ENCODE results near the gene ITIH3.

ITIH3 gene

GRCh38 chr3:52844290-52844975 is 49.8 kb downstream of the ITIH3 start:
- no peak for DNase-seq (ENCODE audit: low spot score)

- no peak for DNase-seq (ENCODE audit: low spot score)
These were observed 50.6 kb downstream of the ITIH3 start for GRCh38 chr3:52845157-52845556.

- DNase-seq (ENCODE audit: low spot score) = no peak
These were observed 51.3 kb downstream of the ITIH3 start for GRCh38 chr3:52845691-52846431.

DNA sequence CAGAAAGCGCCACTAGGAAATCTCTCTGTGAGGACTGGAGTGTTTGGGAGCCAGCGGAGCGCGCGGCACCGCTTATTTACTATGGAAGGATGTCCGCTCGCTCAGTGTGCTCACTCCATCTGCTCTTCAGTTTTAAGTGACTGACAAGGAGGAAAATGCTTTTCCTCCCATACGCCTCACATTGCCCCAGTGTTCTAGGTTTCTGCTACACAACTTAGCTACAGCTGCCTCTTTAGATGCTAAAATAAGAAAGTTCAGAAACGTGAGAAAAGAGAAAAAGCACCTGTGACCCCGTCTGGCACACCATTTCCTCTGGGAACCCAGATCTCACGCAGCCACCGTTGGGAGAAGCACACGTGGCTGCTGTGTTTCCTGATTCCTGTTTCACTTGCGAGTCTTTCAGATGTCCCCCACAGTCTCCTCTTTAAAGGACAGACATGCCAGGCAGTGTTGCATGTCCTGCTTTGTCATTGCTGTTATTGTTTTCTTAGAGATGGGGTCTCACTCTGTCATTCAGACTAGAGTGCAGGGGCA is 51.9 kb downstream of the ITIH3 start:
- DNase-seq (ENCODE audit: low spot score) = no peak

DNA sequence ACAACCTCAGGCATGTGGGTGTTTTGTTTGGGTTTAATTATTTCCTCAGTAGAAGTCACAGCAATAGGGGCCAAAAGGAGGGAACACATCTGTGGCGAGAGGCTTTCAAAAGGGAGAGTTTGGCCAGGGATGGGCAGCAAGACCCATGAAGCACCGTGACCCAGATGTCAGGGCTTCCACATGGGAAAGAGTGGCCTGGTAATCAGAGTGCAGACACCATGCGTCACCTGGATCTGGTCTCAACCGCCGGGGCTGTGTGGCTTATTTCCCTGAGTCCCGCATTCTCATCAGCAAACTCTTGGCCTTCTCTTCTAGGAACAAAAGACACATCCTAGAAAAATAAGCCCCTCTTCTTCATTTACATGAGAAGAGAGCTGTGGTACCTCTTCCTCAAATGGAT is 52.6 kb downstream of the ITIH3 start:
- DNase-seq (ENCODE audit: low spot score) = no peak

GRCh38 chr3:52847726-52848125 is 53.1 kb downstream of the ITIH3 start:
- no peak for DNase-seq (ENCODE audit: low spot score)

DNA sequence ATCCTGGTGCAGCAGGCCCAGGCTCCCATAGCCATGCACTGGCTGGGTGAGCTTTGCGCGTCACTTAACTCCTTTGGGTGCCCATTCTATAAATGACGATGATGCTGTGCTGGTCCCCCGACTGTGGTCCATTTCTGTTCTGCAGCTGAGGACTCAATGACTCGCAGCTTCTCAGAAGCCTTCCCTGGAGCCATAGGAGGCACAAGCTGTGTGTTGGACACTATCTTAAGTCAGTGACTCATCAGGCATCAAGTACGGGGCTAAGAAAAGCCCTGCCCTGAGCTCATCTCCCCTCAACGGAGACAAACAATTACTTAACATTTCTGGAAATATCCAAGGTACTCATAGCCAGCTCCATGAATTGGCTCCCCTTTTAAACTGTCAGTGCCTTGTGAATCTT is 54.0 kb downstream of the ITIH3 start:
- peak; percentile 37 for DNase-seq (ENCODE audit: low spot score)

DNA sequence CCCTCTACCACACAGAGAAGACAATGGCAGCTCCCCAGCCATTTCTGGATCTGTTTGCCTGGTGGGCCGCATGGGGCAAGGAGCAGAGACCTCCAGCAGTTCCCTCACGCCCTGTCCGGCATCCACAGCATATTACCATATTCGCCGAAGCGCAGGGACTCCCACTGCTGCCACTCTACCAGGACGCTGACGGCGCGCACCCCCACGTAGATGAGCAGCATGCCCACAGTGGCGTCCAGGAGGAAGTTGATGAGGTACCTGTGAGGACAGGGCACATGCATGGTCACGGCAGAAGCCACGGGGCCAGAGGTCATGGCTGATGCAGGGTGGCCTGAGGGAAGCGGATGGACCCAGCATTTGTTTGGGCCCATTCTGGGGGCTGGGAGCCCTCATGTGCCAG is 55.1 kb downstream of the ITIH3 start:
- DNase-seq (ENCODE audit: low spot score) = no peak

DNA sequence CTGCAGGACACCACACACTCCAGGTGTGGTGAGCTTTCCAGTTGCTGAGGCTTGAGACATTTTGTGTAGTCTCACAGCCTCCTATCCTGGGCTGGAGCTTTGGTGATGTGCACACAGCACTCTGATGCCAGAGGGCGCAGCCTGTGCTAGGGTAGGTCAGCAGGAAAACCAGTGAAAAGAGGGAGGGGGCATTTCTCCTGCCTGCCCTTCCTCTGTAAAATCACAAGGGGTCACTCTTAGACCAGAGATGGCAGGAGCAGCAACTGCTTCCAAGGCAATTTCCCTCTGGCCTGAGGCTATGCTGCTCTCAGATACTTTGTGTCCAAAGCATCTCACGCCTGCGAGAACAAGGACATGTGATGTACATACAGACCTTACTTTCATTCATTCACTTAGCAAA is 56.8 kb downstream of the ITIH3 start:
- peak; percentile 51 for DNase-seq (ENCODE audit: low spot score)

GRCh38 chr3:52852419-52852818 is 57.8 kb downstream of the ITIH3 start:
- no peak for DNase-seq (ENCODE audit: low spot score)

GRCh38 chr3:52854013-52854412 is 59.4 kb downstream of the ITIH3 start:
- no peak for DNase-seq (ENCODE audit: low spot score)

DNA sequence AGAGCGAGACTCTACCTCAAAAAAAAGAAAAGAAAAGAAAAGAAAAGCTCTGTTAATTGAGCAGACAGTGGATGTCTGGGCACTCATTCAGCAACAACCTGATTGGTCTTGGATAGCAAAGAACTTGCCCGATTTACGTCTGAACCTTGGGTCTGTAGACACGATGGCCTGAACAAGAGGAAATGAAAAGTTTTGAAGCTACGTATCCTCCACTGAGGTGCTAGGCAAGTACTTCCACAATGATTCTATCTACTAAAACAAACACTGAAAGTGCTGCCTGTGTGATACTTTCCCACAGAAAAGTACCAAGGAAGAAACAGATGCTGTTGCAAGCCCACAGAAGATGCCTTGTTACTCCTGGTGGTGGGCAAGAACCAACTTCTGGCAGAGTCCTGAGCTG is 62.1 kb downstream of the ITIH3 start:
- no peak for DNase-seq (ENCODE audit: low spot score)

- no peak for DNase-seq (ENCODE audit: low spot score)
These were observed 62.5 kb downstream of the ITIH3 start for GRCh38 chr3:52857133-52857532.

DNA sequence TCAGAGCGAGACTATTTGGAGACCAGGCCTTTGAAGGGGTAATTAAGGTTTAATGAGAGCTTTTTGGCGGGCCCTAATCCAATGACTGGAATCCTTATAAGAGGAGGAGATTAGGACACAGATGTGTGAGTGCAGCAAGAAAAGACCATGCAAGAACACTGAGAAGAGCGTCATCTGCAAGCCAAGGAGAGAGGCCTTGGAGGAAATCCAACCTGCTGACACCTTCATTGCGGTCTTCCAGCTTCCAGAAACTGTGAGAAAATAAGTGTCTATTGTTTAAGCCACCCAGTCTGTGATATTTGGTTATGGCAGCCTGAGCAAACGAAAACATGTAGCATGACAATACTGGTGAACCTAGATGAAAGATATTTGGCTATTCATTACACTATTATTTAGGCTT is 63.3 kb downstream of the ITIH3 start:
- no peak for DNase-seq (ENCODE audit: low spot score)

Measured in kidney tubule cell (primary cell).